MM.1S (cell line): Measurements from ENCODE around the gene ADCY9.

Source experiments
- DNase-seq: peaks from one replicate; pipeline ENCODE4 v3.0.0-alpha.2; 2015
- H2AFZ ChIP-seq: fragments of 300-600 bp; sonication (generic); 2 replicates; pipeline ENCODE4 v1.6.0; 2016; ENCODE audit warnings: antibody characterized with exemption, low read length
- H3F3A ChIP-seq: fragments of 300-600 bp; sonication (generic); 2 replicates; pipeline ENCODE4 v1.6.1; 2016; ENCODE audit warnings: mild to moderate bottlenecking, antibody characterized with exemption, low read length, moderate library complexity, mixed read lengths; ENCODE audit not compliant: insufficient read depth
- H3K27ac ChIP-seq: fragments of 300-600 bp; sonication (generic); 2 replicates; pipeline ENCODE4 v1.5.1; 2016; ENCODE audit warnings: mild to moderate bottlenecking, low read length
- H3K27me3 ChIP-seq: fragments of 300-600 bp; sonication (generic); replicated peaks from 2 replicates; pipeline ENCODE4 v1.6.0; 2016; ENCODE audit warnings: low read length; ENCODE audit not compliant: insufficient read depth
- H3K36me3 ChIP-seq: fragments of 300-600 bp; sonication (generic); replicated peaks from 2 replicates; pipeline ENCODE4 v1.6.1; 2016; ENCODE audit warnings: mild to moderate bottlenecking, low read length, mixed read lengths; ENCODE audit not compliant: insufficient read depth
- H3K4me1 ChIP-seq: fragments of 300-600 bp; sonication (generic); 2 replicates; pipeline ENCODE4 v1.6.1; 2016; ENCODE audit warnings: low read length, mixed read lengths
- H3K4me2 ChIP-seq: fragments of 300-600 bp; sonication (generic); 2 replicates; pipeline ENCODE4 v1.6.0; 2016; ENCODE audit warnings: low read depth, low read length
- H3K4me3 ChIP-seq: fragments of 300-600 bp; sonication (generic); 2 replicates; pipeline ENCODE4 v1.5.1; 2016; ENCODE audit warnings: low read length, mixed read lengths
- H3K79me2 ChIP-seq: fragments of 300-600 bp; sonication (generic); 2 replicates; pipeline ENCODE4 v1.6.1; 2016; ENCODE audit warnings: mixed run types, low read length, mixed read lengths
- H3K9ac ChIP-seq: fragments of 300-600 bp; sonication (generic); 2 replicates; pipeline ENCODE4 v1.6.1; 2016; ENCODE audit warnings: low read length, mixed read lengths
- H3K9me2 ChIP-seq: fragments of 300-600 bp; sonication (generic); replicated peaks from 2 replicates; pipeline ENCODE4 v1.6.1; 2016; ENCODE audit warnings: mild to moderate bottlenecking, low read length, mixed read lengths; ENCODE audit not compliant: insufficient read depth
- H3K9me3 ChIP-seq: fragments of 300-600 bp; sonication (generic); replicated peaks from 2 replicates; pipeline ENCODE4 v1.6.1; 2016; ENCODE audit warnings: mild to moderate bottlenecking, low read length, mixed read lengths; ENCODE audit not compliant: insufficient read depth
- H4K20me1 ChIP-seq: fragments of 300-600 bp; sonication (generic); 2 replicates; pipeline ENCODE4 v1.6.1; 2016; ENCODE audit warnings: mild to moderate bottlenecking, low read length, moderate library complexity, mixed read lengths; ENCODE audit not compliant: insufficient read depth
- CTCF ChIP-seq: fragments of 300-600 bp; sonication (generic); IDR thresholded peaks from 2 replicates; pipeline ENCODE4 v1.5.1; 2016; ENCODE audit warnings: antibody characterized with exemption, low read length, mixed read lengths
- EZH2 ChIP-seq: fragments of 300-600 bp; sonication (generic); optimal IDR thresholded peaks from 2 replicates; pipeline ENCODE3; 2017; ENCODE audit warnings: low read depth, mild to moderate bottlenecking, antibody characterized with exemption, low read length, mixed read lengths
- EZH2phosphoT487 ChIP-seq: fragments of 300-600 bp; sonication (generic); IDR thresholded peaks from 2 replicates; pipeline ENCODE4 v1.6.1; 2018; ENCODE audit warnings: antibody characterized with exemption, low read length

The ADCY9 gene

DNA sequence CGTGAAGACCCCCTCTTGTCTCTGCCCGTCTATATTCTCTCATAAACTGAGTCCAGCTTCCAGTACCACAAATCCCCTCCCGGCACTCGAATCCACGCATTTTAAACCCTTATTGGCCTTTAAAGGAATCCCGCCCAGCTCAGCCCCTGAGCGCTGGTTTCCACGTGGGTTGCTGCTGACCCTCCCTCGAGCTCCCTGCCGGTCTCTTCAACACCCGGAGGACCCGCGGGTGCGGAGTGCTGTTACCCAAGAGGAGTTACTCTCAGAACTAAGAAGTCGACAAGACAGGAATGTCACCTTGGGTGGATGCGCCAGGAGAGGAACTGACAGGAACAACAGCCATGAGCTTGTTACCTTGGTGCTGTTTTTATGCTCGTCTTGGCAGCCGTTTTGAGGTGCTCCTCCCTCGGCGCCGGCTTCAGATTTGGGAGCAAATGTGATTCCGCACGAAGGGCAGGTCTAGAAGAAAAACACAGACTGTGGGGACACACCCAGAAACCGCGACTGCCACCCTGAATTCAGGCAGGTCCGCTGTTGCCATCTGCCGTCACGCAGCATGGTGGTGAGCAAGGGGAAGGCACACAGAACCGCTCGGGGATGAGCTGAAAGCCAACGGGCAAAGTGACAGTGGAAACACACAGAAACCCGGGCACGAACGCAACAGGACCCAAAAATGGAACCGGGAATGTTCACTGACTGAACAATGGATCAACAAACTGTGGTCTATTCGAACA is 123.0 kb downstream of the ADCY9 start:
- H3K4me1 ChIP-seq: no peaks in the 10 kb centered on the region
- H3K27me3 ChIP-seq: peaks cover 52% of the 10 kb centered on the region
- H3K4me2 ChIP-seq: no peak overlapping the region
- no peaks in the 10 kb centered on the region for H3K9me3 ChIP-seq
- H3K36me3 ChIP-seq: no peaks in the 10 kb centered on the region
- no peaks in the 10 kb centered on the region for H3K79me2 ChIP-seq
- H3K4me3 ChIP-seq: no peak overlapping the region
- H3K9me2 ChIP-seq: no peaks in the 10 kb centered on the region
- H4K20me1 ChIP-seq: no peaks in the 10 kb centered on the region
- TF ChIP-seq EZH2 (no peak), EZH2phosphoT487 (no peak), CTCF (no peak)
- H3F3A ChIP-seq: no peaks in the 10 kb centered on the region
- no peak overlapping the region for H3K27ac ChIP-seq
- no peak overlapping the region for H3K9ac ChIP-seq
- no peak for DNase-seq
- H2AFZ ChIP-seq: no peak overlapping the region

- Histone ChIP-seq H3K9me2 (no peaks in the 10 kb centered on the region), H3K9me3 (no peaks in the 10 kb centered on the region), H4K20me1 (no peaks in the 10 kb centered on the region), H3K36me3 (no peaks in the 10 kb centered on the region), H3K79me2 (no peaks in the 10 kb centered on the region), H3F3A (no peaks in the 10 kb centered on the region), H3K4me2 (no peak overlapping the region), H2AFZ (no peak overlapping the region), H3K27me3 (peaks cover 59% of the 10 kb centered on the region), H3K27ac (no peak overlapping the region), H3K4me3 (no peak overlapping the region), H3K4me1 (no peaks in the 10 kb centered on the region), H3K9ac (no peak overlapping the region)
- TF ChIP-seq EZH2 (no peak), CTCF (no peak), EZH2phosphoT487 (no peak)
- no peak for DNase-seq
Measured at GRCh38 chr16:3992297-3993051, 123.8 kb downstream of the ADCY9 start.

DNA sequence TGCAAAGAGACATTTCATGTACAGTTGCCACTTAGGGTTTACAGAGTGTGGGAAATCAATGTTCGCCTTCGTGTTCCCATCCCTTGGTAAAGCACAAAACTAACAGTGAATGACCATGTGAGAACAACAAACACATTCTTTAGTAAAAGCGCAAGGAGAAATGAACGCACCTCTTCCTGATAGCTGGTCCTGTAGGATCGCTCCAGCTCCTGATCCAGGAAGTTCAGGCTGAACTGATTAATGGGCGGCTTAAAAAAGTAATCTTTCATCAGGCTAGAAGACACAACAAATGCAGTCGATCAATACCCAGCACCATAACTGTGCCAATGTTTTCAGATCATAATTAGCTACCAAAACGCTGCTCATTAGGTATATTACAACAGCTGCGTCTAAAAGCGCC is 127.4 kb downstream of the ADCY9 start:
- no peaks in the 10 kb centered on the region for H3K9me3 ChIP-seq
- H3K9me2 ChIP-seq: no peaks in the 10 kb centered on the region
- no peaks in the 10 kb centered on the region for H3K36me3 ChIP-seq
- no peaks in the 10 kb centered on the region for H3K79me2 ChIP-seq
- H3K4me2 ChIP-seq: no peak overlapping the region
- H3F3A ChIP-seq: no peaks in the 10 kb centered on the region
- peaks cover 72% of the 10 kb centered on the region for H3K27me3 ChIP-seq
- no peaks in the 10 kb centered on the region for H4K20me1 ChIP-seq
- no peak overlapping the region for H3K9ac ChIP-seq
- peaks cover 5% of the 10 kb centered on the region; the same call in 1 of the 2 replicates for H3K4me1 ChIP-seq
- no peak overlapping the region for H2AFZ ChIP-seq
- no peak for TF ChIP-seq EZH2
- TF ChIP-seq CTCF: no peak
- TF ChIP-seq EZH2phosphoT487: no peak
- H3K27ac ChIP-seq: no peak overlapping the region
- no peak for DNase-seq
- H3K4me3 ChIP-seq: no peak overlapping the region
